HG03066 (cell line): Measurements from ENCODE around the gene AEBP1.

Experiments
- ATAC-seq: cut with Tn5 transposase; IDR thresholded peaks from one replicate; pipeline ENCODE4 v1.9.1; 2021; ENCODE audit warnings: low read depth; ENCODE audit not compliant: unreplicated experiment

The AEBP1 gene

DNA sequence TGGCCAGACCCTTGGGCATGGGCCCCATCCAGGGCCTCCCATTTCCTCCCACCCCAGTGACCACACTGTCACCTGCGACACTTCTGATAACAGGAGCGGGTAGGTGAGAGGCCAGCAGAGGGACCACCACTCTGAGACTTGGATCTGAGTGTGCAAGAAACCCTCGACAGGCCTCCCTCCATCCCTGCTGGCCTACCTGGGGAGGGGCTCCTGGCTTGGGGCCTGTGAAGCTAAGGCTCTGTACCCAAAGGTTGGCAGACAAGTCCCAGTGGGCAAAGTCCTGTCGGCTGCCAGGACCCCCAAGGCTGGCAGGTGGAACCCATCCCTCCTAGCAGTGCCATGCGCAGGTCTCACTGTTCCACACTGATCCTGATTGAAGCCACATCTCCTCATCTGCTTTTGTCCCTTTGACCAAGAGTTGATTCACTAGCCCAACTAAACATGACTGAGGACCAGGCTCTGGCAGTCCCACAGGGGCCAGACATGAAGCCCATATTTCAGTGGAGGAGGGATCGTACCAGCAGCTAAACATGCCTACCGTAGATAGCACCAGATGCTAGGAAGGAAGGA, 37.6 kb upstream of the AEBP1 start:
- ATAC-seq: no peak

DNA sequence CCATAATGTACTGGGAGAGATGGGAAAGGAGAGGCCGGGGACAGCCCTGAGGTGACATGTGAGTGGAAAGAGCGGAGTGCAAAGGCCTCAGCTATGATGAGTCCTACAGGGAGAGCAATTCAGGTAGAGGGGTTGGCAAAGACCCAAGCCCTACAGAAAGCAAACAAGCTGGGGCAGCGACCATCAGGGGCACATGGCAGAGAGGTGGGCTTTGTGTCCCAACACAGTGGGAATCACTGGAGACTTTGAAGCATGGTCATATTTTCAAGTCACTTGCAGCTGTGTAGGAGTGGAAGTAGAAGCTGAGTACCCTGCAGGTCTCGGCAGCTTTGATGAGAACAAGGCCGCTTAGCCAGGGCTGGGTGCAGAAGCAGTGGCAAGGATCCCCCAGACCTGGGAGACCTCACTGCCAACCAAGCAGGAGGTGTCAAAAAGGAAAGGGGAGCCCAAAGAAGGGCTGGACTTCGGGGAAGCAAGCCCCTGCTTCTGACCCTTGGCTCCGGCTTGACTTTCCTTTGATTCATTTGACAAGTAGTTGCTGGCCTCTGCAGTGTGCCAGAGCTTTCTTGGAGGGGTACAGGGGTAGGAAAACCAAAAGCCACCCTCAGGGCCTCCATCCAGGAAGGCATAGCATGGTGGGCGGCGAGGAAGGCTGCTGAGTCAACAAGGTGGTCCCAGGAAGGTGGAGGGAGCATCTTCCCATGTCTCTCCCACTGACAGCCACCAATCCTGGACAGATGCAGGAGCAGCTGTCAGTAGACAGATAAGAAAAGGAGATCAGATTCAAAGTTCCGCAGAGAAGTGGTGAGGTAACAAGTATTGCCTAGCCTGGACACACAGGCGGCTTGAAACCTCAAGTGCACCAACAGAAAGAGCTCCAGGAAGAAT, 36.8 kb upstream of the AEBP1 start:
- no peak for ATAC-seq

DNA sequence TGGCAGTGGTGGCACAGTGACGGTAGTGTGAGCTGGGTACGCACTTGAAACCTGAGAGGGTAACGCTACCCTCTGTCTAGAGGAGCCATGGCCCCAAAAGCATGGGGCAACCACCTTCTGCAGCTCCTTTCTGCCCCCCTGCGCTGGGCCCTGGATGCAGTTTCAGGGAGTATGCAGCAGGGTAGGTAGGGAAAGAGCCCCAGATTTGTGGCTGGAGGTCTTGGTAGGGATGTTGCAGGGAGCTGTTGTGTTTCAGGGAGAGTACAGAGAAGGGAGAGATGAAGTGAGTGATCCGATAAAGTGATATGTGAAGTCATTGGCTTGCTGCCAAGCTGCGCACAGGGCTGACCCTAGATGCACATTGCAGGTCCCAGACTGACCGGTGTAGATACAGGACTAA, 36.1 kb upstream of the AEBP1 start:
- no peak for ATAC-seq

DNA sequence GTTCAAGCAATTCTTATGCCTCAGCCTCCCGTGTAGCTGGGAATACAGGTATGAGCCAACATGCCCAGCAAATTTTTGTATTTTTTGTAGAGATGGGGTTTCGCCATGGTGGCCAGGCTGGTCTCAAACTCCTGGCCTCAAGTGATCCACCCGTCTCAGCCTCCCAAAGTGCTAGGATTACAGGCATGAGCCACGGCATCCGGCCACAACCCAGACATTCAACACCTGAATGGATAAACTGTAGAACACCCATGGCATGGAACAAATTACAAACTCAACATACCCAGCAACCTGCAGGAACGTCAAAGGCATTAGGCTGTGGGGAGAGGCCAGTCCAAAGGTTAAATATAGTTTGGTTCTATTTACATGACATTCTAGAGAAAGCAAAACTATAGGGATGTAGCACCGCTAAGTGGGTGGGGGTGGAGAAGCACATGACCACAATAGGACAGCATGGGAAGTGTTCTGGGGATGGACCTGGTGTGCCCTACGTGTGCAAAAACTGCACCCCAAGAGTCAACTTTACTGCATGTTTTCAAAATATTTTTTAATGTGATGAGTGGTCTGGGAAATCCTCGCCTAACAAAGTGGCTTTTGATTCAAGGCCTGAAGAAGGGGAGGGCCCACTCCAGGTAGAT, 32.3 kb upstream of the AEBP1 start:
- ATAC-seq: no peak

DNA sequence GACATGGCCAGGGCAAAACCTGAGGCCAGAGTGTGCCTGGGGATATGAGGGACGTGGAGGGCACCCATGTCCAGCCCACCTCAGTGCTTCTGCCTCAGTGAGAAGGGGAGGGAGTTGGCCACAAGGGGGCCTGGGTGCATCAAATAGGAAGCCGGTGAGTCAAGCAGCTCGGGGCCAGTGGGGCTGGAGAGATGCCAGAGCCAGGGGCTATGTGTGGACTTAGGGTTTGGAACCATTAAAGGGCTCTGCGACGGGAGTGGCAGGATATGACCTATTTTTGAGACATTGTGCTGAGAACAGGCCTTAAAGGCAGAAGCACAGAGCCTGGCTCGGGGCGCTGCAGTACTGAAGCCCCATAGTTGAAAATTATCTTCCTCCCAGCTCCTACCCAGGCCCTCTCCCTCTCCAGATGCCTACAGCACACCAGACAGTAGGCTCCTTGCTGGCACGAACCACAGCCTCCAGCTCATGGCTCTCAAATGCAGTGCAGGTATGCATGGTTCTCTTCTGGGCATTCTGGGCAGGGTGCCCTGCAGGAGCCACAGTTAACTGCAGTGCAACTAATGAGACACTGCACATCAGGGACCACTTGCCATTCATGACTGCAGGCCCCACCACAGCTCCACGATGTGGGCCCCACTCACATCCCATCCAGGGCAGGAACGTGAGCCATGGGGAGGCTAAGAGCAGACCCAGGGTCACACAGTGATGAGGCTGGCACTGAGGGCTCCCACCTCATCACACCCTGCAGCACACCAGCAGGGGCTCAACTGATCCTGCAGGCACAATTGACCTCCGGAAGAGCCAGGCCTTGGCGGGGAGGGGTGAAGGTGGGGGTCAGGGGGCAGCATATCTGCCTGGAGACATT, 31.5 kb upstream of the AEBP1 start:
- ATAC-seq: no peak

DNA sequence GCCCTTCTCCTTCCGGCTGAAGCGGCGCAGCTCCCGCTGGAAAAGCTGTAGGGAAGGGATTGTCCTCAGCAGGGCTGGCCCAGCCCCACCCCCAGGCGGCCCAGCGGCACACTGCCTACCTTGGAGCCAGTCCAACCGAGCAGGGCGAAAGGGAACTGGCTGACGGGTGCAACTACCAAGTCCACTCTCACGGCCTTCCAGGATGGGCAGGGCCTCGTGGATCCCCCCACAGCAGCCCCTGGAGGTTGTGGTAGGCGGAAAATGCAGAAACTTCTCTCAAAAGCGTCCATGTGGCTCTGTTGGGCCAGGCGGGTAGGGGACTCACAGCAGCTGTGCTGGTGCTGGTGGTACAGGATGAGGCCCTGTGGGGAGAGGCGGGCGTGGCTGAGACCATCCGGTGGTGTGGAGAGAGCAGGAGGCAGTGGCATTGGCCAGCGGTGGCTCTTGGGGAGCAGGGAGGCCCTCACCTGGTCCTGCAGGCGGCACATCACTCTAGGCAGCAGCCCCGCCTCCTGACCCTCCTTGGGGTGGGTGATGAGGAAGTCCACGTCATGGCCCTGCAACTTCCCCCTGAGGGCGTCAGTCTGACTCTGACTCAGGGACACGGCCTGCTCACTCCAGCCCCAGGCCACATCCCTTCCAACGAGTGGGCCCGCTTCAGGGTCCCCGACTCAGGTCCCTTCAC, 30.3 kb upstream of the AEBP1 start:
- ATAC-seq: no peak

DNA sequence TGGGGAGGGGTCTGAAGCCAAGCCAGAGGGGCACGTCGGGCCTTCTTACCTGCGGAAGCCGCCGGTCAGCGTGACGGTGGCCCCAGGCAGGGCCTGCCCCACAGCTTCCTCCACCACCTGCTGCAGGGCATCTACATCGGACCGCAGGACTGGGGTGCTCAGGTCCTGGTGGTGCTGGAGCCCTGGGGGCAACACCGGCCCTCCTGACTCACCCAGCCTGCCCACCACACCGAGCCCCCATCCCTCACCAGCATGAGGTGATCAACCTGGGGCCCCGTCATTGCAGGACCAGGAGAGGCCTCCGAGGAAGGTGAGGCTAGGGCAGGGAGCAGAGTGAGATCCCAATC, 29.8 kb upstream of the AEBP1 start:
- no peak for ATAC-seq

DNA sequence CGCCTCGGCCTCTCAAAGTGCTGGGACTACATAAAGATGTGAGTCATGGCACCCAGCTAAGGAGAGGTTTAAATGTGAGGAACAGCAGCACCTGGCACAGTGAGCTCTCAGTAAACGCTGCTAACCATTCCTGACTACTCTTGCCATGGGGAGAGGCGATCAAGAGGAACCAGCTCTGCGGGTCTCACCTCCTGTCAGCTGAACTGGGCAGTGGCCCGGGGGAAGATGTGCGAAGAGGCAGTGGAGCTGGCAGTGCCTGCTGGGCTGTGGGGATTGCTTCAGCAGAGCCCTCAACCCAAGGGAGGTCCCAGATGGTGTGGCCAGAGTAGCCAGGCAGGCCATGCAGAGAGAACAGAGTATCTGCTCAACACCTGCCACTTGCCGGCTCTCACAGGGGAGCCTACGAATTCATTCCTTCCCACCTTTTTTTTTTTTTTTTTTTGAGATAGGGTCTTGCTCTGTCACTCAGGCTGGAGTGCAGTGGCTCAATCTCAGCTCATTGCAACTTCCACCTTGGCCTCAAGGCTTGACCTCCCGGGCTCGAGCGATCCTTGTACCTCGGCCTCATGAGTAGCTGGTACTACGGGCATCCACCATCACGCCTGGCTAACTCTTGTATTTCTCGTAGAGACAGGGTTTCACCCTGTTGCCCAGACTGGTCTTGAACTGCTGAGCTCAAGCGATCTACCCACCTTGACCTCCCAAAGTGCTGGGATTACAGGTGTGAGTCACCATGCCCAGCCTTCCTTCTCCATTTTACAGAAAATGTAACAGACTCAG, 28.7 kb upstream of the AEBP1 start:
- ATAC-seq: no peak

DNA sequence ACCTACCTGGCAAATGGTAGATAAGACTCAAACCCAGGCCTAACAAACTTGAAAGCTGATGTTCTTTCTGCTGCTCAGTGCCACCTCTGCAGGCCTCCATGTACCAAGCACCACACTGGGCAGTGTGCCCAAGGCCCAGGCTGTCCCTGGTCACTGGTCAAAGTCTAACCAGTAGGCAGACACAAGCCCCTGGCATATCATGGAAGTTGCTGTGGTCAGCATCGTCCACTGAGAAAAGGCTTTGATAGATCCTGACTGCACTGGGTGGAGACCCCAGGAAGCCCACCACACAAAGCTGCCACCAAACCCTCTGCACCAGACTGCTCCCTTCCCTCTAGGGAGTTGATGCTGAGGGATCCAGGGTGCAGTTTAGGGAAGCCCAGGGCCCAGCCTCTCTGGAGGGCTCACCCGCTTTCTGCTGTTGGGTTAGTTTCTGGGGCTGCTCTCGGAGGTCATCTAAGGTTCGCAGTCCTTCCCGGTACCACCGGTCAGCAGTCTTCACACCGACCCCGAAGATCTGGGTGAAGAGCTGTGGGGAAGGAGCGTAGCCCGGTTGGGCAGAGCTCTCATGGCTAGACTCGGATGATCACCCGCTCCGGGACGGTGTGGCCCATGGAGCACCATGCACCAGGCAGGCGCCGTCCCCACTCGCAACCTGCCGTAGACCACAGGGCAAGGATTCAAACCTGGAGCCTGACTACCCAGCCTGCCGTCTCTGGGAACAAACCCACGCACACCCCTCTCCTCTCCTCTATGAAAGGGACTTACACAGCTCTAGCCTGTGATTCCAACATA, 27.8 kb upstream of the AEBP1 start:
- ATAC-seq: no peak

DNA sequence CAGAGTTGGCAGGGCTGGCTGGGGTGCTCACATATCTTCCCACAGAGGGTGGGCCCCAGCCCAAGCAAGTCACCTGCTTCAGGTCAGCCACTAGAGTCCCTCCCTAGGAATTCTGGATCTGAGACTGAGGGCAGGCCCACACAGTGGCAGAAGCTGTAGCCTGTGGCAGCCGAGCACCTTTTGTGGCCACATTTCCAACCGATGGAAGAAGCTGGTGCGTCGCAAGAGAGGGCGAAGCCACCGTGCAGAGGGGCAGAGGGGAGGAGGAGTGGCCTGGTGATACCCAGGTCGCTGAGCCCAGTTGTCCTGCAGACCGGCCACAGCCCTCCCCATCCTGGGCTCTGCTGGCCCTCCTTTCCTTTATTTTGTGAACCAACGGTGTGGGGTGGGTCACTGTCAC, 27.1 kb upstream of the AEBP1 start:
- ATAC-seq: no peak

DNA sequence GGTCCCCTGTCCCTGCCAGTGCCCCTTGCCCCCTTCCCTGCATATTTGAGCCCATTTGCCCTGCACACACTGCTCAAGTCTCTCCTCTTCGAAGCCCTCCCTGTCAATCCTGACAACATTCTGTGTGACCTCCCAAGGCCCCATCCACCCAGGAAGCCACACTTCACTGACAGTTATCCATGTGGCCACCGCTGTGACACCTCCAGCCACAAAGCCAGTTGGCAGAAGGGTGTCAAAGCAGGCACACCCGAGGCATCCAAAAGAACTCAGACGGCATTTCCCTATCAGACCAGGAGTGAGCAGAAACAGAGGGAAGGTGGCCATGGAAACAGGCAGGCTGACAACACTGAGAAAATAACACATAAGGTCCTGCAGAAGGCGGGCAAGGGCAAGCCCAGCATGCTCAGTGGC, 26.5 kb upstream of the AEBP1 start:
- no peak for ATAC-seq

DNA sequence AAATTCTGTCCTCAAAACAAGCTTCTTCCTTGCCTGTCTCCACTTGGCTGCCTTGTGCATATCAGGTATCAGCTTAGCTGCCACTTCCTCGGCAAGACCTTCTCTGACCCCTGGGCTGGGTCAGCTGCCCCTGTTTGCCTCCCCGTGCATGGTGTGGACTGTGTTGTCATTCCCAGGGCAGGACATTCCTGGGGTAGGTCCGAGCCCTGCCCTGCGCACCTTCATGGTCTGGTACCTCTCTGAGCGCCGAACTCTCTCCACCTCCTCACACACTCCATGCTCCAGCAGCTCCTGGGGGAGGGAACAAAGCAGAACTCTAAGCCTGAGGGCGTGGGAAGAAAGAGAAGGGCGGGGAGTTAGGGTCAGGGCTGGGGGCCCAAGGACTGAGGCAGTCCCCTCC, 25.6 kb upstream of the AEBP1 start:
- ATAC-seq: no peak

DNA sequence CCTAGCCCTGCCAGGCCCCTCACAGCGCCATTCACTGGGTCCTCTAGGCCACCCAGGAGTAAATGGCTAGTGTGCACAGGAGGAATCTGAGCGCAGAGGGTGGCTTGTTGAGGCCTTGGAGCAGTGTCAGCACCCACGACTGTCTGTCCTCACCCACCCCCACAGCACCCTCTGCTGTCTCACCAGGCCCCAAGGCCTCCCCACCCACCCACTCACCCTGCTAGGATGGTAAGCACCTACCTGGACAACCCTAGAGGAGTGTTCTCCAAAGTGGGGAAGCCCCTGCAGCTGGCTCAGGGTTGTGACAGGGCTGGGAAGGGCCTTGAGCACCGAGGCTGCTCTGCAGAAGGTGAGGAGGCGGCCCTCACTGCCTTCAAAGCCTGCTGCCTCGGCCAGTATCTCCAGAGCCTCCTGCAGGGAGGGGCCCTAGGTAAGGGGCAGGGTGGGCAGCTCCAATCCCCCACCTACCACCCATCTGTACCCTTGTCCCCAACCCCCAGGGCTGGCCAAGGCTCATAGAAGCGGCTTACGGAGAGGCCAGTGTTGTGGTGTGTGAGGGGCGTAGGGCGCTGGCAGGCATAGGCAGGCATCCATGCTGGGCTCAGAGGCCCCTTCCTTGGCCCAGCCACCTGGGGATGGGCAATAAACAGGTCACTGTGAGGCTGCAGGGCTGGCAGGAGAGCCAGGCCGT, 24.7 kb upstream of the AEBP1 start:
- ATAC-seq: no peak

DNA sequence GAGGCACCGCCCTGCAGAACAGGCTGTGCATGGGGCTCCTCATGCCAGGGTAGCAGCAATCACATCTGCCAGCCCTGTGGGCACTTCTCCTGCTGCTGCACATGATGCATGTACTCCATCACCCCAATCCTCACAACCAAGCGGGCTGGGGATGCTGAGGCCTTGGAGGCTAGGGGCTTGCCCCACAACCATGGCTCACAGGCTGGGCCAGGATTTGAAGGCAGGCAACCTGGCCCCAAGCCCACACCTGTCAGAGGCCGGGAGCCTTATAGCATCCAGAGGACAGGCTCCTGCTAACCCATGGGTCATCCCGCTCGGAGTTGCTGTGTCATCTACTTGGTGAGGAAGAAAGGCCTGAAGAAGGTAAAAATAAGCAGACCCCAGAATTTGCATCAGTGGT, 24.0 kb upstream of the AEBP1 start:
- no peak for ATAC-seq

DNA sequence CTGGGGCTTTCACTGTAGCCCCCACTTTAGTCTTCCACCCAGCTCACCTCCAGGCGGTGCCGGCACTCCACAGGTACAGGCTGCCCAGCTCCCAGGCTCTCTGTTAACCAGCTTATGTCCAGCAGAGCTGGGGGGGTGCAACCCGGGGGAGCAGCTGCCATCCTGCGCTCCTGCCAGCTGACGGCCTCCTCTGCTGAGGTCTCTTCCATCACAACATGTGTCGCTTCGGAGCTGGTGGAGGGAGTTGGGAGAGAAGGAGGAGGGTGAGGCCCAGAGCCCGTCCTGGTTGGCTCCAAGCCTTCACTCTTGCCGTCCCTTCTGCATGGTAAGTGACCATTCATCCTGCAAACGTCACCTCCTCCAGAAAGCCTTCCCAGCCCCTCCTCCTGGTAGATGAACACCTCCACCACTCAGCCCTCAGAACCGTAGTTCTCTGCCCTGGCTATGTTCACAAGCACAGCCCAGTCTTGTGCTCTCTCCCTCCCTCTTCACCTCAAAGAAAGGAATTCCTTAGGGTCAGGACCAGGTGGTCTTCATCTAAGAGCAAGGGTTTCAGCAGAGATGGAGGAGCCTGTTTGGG, 23.4 kb upstream of the AEBP1 start:
- ATAC-seq: no peak

DNA sequence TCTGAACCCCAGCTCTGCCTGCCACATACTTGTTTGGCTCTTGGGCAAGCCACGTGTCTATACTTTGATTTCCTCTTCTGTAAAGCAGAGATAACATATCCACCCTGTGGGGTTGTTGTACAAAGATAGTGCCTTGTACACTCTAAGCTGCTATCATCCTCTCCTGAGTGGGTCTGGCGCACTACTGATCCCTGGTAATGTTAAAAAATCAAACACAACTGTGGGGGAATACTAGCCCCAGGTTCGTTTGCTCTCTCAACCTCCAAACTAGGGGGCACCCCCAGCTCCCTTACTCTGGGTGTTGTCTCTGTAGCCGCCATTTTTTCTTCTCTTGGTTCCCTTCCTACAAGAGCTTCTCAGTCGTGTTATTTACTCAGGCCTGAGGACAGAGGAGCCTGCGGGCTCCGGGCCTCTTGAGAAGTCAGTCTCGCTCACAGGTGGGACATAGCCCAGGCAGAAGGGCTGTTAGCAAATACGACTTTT, 22.8 kb upstream of the AEBP1 start:
- no peak for ATAC-seq

DNA sequence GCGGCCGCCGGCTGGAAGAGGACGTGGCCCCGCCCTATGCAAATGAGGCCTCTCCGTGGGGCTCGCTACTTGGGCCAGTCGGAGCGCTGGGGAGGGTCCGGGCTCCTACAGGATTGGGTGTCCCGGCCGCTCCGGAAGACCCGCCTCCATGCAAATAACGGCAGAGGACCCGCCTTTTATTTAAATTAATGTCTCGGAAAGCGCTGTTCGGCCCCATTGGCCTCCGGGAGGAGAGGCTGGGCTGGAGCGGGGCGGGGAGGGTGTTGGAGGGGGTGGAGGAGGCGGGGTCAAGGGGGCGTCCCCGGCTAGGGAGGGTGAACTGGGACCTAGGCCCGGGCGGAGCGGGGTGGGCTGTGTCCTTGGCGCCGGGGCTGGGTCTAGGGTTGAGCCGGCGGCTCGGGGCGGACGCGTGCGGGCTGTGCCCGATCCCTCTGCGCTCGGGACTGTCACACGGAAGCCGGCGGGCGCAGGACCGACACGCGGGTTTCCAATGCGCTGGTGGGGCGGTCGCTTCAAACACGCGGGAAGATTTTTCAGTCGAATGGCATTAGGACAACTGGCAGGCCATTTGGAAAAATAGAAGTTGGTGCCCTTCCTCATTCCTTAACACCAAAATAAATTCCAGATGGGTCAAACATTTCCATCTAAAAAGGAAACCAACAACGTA, 21.5 kb upstream of the AEBP1 start:
- peak; percentile 93 for ATAC-seq
